ENCODE results near the gene RTEL1.
A peak's percentile ranks its signal among the peaks of the same experiment; 100 is the strongest.
"Not testable (repeated sequence)": the region's sequence is repeated elsewhere in the genome, so short reads cannot be mapped to it uniquely, and the experiment has no call there.

The RTEL1 gene

DNA sequence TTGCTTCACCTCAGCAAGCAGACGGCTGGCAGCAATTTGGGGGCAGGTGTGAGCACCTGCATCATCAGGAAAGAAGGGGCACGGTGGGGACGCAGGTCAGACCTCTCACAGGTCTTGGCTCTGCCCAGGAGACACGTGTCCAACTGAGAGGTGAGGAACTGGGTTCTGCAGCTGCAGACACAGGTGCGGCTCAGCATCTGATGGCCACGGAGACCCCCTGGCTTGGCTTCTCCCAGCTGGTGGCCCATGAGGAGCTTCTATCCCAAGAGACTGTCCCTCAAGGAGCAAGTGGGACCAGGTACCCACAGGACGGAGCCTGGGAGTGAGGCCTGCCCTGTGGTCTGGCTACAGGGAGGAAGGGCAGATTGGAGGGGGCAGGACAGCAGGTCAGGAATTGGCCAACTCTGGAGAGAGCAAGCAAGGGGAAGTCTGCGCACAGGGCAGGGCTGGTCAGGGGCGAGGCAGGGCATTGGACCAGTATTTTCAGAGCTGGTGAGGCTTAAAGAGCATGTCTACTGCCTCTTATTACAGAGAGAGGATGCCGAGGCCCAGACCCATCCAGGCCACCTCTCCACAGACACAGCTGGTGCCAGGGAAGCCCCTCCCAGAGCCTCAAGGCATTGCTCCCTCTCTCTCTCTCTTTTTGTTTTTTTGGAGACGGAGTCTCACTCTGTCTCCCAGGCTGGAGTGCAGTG, 9.1 kb upstream of the RTEL1 start:
- no peak overlapping the region for H3K4me3 ChIP-seq (ENCODE audit: low read depth, low read length)
- no peak for DNase-seq (ENCODE audit: low read depth)

DNA sequence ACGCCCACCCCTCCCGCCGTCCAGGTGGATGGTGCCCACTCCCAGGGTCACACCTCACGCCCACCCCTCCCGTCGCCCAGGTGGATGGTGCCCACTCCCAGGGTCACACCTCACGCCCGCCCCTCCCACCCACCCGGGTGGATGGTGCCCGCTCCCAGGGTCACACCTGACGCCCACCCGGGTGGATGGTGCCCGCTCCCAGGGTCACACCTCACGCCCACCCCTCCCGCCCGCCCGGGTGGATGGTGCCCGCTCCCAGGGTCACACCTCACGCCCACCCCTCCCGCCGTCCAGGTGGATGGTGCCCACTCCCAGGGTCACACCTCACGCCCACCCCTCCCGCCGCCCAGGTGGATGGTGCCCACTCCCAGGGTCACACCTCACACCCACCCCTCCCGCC, 7.6 kb upstream of the RTEL1 start:
- not testable (repeated sequence) for H3K4me3 ChIP-seq (ENCODE audit: low read depth, low read length); DNase-seq (ENCODE audit: low read depth)

DNA sequence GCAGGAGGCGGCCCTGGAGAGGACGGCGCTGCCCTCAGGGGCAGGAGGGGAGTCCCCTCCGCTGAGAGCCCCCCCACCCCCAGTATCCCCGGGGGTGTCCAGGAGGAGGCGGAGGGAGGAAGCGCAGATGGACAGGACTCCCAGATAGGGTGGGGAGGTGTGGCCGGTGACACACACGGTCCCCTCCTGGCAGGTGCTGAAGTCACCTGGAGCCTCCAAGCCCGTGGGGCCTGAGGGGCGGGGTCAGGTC, 6.2 kb upstream of the RTEL1 start:
- DNase-seq (ENCODE audit: low read depth): no peak
- H3K4me3 ChIP-seq (ENCODE audit: low read depth, low read length): peak overlapping the region; percentile 60

DNA sequence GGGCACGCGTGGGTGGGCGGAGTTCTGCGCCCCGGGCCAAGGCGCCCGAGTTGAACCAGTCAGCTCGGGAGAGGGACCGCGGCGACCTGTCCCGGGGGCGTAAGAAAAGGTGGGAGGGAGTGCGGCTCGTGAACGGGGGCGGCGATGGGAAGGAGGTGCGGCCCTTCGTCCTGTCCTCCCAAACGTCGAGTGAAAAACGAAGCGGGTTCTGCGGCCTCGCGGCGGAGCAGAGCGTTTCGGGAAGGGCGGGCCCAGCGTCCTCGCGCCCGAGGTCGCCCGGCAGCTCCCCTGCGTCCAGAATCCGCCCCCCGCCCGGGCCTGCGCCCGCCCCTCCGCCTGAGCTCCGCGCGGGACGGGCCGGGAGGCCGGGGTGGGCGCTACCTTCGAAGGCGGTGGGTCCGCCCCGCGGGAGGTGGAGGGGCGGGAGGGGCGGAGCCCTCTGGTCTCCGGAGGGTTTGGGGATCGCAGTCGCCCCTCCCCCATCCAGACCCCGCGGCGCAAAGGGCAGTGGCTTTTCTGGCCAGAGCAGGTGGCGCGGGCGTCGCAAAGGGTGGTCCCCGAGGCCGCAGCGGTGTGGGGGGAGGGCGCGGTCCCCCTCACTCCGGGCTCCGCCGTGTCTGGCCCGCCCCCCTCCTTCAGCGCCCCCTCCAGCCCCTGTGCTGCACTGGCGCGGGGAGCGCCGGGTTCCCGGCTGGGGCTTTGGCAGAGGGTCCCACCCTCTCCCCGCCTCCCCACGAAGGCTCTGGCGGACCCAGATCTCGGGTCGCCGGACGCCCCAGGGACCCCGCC, 5.7 kb upstream of the RTEL1 start:
- peak overlapping the region; percentile 60 for H3K4me3 ChIP-seq (ENCODE audit: low read depth, low read length)
- no peak for DNase-seq (ENCODE audit: low read depth)

DNA sequence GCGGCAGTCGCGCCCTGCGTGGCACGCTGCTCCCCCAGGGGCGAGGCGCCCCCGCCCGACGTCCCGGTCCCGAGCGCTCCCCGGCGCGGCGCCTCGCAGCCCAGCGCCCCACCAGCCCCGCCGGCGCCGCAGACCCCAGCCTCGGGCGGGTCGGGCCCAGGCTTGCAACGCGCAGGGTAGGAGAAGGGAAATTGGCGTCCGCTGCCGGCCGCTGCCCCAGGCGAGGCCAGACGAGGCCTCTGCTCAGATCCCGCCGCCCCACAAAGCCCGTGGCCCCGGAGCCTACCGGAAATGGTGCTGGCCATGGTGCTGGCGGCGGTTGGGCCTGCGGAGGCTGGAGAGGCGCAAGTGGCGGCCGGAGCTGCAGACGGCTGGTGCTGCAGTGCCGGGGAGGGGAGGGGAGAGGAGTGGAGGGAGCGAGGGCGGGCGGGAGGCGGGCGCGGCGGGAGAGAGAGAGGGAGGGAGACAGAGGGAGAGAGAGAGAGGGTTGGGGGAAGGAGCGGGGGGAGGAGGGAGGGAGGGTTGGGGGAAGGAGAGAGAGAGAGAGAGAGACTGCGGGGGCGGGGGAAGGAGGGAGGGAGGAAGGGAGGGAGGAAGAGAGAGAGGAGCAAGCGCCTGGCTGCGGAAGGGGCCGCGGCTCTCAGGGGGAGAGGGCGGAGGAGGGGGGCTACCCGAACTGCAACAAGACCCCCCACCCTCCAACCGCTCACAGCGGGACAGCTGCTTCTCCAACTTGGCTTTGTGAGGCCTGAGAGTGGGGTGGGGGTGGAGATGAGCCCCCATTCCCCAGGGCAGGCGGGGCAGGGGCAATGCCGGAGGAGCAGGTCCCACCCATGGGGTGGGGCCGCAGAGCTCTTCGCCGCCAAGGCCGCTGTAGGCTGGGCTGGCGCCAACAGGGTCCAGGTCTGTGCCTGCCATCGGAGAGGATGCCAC, 4.8 kb upstream of the RTEL1 start, which contains the start of gene STMN3:
TSS of gene STMN3 (minus strand) at position 384 of the 933 bp plus-strand sequence. CDS start at position 305, 79 bp downstream.
- H3K4me3 ChIP-seq (ENCODE audit: low read depth, low read length): peak within 1 kb of the TSS; percentile 60
- DNase-seq (ENCODE audit: low read depth): peak; percentile 84

DNA sequence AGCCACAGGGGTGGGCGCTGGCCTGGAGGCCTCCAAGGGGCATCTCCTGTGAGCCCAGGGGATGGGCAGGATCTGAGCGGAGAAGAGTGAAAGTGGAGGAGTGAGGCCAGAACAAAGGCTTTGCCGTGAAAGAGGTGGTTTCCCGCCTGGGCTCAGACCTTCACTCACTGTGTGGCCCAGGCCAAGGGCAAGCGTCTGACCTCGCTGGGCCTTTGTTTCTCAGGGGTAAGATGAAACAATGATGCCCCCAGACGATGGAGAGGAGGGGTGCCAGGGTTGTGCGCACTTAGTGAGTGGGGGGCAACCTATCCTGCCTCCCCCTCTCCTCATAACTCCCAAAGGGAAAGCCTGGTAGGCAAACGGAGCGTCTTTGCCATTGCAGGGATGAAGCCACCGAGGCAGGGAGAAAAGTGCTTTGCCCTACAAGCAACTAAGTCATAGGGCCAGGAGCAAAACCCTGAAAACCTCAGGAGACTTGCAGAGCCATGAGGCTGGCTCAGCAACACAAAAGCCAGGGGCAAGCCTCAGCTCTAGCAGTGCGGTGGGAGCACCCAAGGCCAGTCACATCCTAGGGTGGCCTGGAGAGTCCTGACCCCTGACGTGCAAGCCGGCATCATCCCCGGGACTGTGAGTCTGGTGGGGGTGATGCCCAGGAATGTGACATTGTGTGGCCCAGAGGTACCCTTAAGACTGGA, 4.0 kb upstream of the RTEL1 start:
- DNase-seq (ENCODE audit: low read depth): no peak
- H3K4me3 ChIP-seq (ENCODE audit: low read depth, low read length): peak overlapping the region; percentile 44

DNA sequence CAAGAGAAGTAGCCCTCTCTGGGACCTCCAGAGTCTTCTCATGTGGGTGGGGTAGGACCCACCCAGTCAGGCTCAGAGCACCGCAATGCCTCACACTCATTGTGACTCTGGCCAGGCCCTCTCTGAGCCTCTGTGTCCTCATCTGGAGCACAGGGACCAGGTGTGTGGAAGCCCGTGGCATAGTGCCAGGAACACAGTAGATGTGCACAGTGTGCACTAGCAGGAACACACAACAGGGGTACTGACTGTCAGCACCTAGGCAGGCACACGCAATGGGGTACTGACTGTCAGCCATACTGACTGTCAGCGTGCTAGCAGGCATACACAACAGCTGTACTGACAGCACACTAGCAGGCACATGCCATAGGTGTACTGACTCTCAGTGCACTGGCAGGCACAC, 2.9 kb upstream of the RTEL1 start:
- DNase-seq (ENCODE audit: low read depth): no peak
- no peak overlapping the region for H3K4me3 ChIP-seq (ENCODE audit: low read depth, low read length)

DNA sequence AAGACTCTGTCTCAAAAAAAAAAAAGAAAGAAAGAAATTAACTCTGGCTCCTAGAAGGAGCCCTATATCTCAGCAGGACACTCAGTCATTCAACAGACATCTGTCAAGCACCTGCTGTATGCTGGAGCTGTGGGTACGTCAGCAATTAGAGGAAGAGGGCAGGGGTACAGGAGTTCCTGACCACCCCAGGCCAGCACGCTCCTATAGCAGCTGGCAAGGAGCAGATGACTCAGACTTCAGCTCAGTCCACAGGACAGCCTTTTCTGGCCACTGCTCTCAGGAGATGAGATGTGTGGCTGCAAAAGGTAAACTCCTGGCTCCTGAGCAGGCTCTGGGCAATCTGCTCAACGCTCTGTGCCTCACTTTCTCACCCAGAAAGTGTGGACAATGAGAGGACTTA, 1.7 kb upstream of the RTEL1 start:
- H3K4me3 ChIP-seq (ENCODE audit: low read depth, low read length): no peak overlapping the region

DNA sequence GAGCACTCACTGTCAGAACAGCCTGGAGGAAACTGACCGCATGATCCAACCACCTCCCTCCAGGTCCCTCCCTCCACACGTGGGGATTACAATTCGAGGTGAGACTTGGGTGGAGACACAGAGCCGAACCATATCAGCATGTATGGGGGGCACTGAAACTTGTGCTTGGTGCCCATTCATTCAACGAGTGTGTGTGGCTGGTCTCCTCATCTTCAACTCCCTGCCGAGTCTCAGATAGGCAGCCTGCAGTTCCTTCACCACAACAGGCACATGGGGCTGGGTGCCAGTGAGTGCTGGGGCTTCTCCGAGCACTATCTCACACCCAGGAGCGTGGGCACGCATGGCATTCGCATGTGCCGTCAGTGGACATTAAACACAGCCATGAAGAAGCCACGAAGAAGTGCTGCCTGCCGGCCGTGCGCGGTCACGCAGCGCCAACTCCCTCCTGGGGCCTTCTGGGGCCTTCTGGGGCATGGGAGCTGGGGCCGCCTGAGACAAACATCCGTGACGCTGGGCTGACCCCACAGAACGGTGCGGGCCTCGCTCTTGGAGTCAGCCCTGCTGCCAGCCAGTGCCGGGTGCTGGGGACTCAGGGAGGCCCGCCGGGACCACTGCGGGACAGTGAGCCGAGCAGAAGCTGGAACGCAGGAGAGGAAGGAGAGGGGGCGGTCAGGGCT, 714 bp upstream of the RTEL1 start:
- DNase-seq (ENCODE audit: low read depth): no peak
- peak overlapping the region; percentile 73 for H3K4me3 ChIP-seq (ENCODE audit: low read depth, low read length)

More for the DNA sequence above, 1.7 kb upstream of the RTEL1 start:
- DNase-seq (ENCODE audit: low read depth): no peak

DNA sequence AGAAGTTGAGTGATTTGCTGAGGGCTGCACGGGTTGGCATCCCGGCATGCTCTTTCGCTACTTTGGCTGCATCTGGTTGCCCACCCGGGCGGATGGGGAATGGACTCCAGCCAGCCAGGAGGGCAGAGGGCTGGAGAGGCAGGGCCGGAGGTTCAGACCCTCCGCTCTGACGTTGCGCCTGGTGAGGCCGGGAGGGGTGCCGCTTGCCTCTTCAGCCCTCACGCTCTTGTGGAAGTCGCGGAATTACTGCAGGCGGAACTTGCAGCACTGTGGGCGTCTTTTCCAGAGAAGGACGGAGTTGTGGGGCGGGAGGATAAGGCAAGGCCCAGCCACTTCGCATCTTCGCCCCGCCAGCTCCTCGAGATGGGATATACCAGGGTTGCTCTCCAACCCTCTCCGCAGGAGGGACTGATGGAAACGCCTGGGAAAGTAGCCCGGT, 656 bp downstream of the RTEL1 start:
- peak overlapping the region; percentile 73 for H3K4me3 ChIP-seq (ENCODE audit: low read depth, low read length)
- peak; percentile 10 for DNase-seq (ENCODE audit: low read depth)

DNA sequence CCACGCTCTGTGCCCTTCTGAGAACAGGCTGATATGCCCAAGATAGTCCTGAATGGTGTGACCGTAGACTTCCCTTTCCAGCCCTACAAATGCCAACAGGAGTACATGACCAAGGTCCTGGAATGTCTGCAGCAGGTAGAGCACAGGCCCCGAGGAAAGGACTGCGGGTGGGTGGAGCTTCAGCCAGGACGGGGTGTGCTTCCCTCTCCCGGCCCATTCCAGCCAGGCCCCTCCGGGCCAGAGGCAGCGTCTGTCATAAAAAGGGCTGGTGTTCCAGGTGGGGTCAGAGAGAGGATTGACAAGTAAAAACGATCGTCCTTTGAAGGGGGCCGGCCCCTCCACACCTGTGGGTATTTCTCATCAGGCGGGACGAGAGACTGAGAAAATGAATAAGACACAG, 1.3 kb downstream of the RTEL1 start:
- peak overlapping the region; percentile 73 for H3K4me3 ChIP-seq (ENCODE audit: low read depth, low read length)
- DNase-seq (ENCODE audit: low read depth): no peak

DNA sequence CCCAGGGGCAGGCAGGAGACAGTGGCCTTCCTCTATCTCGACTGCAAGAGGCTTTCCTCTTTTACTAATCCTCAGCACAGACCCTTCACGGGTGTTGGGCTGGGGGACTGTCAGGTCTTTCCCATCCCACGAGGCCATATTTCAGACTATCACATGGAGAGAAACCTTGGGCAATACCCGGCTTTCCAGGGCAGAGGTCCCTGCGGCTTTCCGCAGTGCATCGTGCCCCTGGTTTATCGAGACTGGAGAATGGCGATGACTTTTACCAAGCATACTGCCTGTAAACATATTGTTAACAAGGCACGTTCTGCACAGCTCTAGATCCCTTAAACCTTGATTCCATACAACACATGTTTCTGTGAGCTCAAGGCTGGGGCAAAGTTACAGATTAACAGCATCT, 2.1 kb downstream of the RTEL1 start:
- not testable (repeated sequence) for DNase-seq (ENCODE audit: low read depth); H3K4me3 ChIP-seq (ENCODE audit: low read depth, low read length)

DNA sequence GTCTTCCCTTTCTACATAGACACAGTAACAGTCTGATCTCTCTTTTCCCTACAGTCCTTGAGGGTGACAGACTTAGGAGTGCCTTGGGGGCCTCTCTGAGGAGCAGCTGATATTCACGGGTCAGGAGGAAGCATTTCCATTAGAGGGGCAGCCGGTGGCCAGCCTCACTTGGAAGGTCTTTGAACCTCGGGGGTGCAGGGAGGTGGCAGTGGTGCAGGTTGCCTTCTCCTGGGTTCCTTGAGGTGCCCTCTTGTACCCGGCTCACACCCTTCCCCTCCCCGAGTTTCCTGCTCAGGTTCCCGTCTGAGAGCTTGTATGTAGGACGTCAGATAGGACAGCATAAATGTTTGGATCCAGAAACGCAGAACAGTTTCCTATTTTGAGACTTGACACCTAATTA, 2.5 kb downstream of the RTEL1 start:
- no peak overlapping the region for H3K4me3 ChIP-seq (ENCODE audit: low read depth, low read length)
- DNase-seq (ENCODE audit: low read depth): no peak

DNA sequence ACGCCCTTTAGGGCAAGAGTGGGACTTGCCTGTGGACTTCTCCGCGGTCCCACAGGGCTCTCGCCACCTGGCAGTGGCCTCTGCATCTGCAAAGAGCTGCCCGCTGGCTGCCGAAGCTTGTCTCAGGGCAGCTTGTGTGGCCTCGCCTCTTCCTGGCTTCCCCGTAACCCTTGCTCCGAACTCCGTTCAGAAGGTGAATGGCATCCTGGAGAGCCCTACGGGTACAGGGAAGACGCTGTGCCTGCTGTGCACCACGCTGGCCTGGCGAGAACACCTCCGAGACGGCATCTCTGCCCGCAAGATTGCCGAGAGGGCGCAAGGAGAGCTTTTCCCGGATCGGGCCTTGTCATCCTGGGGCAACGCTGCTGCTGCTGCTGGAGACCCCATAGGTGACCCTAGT, 3.0 kb downstream of the RTEL1 start:
- no peak for DNase-seq (ENCODE audit: low read depth)
- H3K4me3 ChIP-seq (ENCODE audit: low read depth, low read length): no peak overlapping the region

DNA sequence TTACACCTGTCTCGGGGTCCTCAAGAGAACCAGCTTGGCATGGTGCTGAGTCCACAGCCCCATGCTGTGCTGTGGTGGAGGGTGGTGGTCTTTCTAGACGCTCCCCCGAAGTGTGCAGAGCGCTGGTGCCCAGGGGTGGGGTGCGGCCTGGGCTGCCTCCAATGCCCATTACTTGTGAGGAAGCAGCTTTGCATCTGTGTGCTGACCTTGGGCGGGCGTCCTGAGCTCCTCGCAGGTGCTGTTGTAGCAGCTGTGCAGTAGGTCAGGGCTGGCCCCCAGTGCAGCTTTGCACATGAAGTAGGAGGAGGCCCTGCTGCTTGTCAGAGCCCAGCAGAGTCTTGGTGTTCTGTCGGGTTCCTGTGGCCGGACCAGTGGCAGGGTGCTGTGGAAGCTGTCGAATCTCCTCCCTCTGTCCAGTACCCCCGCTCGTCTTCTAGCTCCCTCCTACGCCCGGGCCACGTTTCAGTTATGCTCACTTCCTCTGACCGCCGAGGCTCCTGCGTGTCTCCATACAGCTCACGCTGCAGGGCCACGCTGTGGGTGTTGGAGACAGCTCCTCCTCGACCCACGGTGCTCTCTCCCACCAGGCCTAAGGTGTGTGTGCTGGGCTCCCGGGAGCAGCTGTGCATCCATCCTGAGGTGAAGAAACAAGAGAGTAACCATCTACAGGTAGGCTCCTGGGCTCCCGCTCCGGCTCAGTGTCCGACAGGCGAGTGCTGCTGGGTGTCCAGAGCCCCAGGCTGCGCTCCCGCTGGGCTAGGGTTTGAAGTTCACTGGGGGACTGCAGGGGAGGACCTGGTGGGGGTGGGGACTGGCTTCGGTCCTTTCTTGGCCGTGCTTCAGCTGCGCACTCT, 4.1 kb downstream of the RTEL1 start:
- DNase-seq (ENCODE audit: low read depth): no peak
- no peak overlapping the region for H3K4me3 ChIP-seq (ENCODE audit: low read depth, low read length)

DNA sequence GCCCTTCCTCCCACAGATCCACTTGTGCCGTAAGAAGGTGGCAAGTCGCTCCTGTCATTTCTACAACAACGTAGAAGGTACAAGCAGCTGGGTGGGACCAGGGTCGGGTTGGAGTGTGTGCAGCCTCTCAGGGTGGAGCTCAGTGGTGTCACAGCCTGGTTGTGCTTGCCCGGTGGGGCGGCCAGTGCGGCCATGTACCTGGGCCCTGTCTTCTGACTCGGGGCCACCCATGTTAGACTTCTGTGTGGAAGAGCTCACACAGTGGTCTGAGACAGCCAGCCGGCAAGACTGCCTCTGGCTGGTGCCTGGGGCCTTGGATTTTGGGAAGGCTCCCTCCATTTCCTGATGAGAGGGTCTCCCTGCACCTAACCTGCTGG, 4.7 kb downstream of the RTEL1 start:
- H3K4me3 ChIP-seq (ENCODE audit: low read depth, low read length): no peak overlapping the region
- DNase-seq (ENCODE audit: low read depth): no peak

DNA sequence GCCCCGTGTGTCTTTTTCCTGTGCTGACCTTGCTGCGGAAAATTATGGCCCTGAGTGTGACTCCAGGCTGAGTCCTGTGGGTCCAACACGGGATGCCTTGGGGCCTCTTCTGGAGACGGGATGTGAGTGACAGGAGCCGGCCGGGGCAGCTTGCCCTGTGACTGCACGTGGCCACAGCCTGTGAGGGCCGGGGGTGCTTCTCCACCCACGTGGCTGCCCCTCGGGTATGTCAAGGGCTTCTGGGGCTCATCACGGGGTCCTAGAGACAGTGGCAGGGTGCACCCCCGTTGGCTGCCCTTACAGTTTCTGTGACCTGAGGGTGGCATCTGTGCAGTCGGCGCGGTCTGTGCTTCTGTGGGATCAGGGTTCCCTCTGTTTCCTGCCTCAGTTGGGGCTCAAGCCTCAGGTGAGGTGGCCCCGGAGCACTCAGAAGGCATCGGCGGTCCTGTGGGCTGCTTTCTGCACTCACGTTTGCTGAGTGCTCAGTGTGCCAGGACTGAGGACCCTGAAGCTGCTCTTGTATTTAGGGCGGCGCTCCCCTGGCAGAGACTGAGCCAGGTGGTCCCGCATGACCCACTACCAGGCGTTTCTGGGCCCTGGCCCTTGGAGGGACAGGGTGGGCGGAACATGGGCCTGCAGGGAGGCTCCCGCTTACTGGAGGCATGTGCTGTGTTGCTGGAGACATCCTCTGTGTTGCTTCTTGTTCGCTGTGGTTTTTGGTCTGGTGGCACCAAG, 5.4 kb downstream of the RTEL1 start:
- DNase-seq (ENCODE audit: low read depth): no peak
- H3K4me3 ChIP-seq (ENCODE audit: low read depth, low read length): no peak overlapping the region

Data from skeletal muscle cell (primary cell).